GM10266 (cell line): ENCODE measurements around the gene KIAA0753.

ENCODE experiments used
- DNase-seq: peaks from one replicate; pipeline ENCODE4 v3.0.0; 2012; ENCODE audit errors: extremely low spot score
- CTCF ChIP-seq: IDR thresholded peaks from 2 replicates; pipeline ENCODE4 v1.5.1; 2012; ENCODE audit warnings: mild to moderate bottlenecking, low read depth; ENCODE audit not compliant: control insufficient read depth, insufficient read depth; ENCODE audit errors: missing control alignments

Gene KIAA0753

GRCh38 chr17:6608321-6608720 is 32.2 kb downstream of the KIAA0753 start:
- no peak for DNase-seq
- no peak for TF ChIP-seq CTCF

GRCh38 chr17:6605142-6605541 is 35.4 kb downstream of the KIAA0753 start:
- no peak for DNase-seq
- TF ChIP-seq CTCF = no peak

- TF ChIP-seq CTCF = no peak
- DNase-seq = no peak
Observed at GRCh38 chr17:6603744-6604325, 36.7 kb downstream of the KIAA0753 start.

GRCh38 chr17:6602141-6602540 is 38.4 kb downstream of the KIAA0753 start:
- no peak for DNase-seq
- TF ChIP-seq CTCF = no peak

GRCh38 chr17:6599364-6599763 is 41.1 kb downstream of the KIAA0753 start:
- no peak for DNase-seq
- TF ChIP-seq CTCF = no peak

GRCh38 chr17:6597727-6598126 is 42.8 kb downstream of the KIAA0753 start:
- TF ChIP-seq CTCF = no peak
- DNase-seq = no peak

- no peak for DNase-seq
- no peak for TF ChIP-seq CTCF
Observed at GRCh38 chr17:6596941-6597340, 43.6 kb downstream of the KIAA0753 start.
